Mucosa of descending colon (tissue), 3 donors: ENCODE measurements around the gene RARS1. TPM values are rescaled to one million over a fixed set of nuclear protein-coding genes. Genes with fewer than 3 reads are reported as not detected.

Experiments used
- ATAC-seq: fragments of 200-7000 bp; cut with Tn5 transposase; one replicate; pipeline ENCODE4 v1.9.1; 2020; ENCODE audit warnings: mild to moderate bottlenecking, moderate library complexity
- DNase-seq, 3 donors: peaks; one replicate each; pipeline ENCODE4 v3.0.0-alpha.2; 2020
- H3K36me3 ChIP-seq: fragments of 200-600 bp; one replicate; pipeline ENCODE4 v1.8.0; 2021; ENCODE audit warnings: low read depth, mild to moderate bottlenecking
- H3K4me1 ChIP-seq: fragments of 200-600 bp; one replicate; pipeline ENCODE4 v1.8.0; 2021; ENCODE audit warnings: low read depth, mild to moderate bottlenecking
- H3K4me3 ChIP-seq: fragments of 200-600 bp; one replicate; pipeline ENCODE4 v1.8.0; 2021; ENCODE audit warnings: mild to moderate bottlenecking
- H3K9me3 ChIP-seq: fragments of 200-600 bp; one replicate; pipeline ENCODE4 v1.8.0; 2021; ENCODE audit warnings: mild to moderate bottlenecking
- CTCF ChIP-seq: fragments of 200-600 bp; IDR thresholded peaks from one replicate; pipeline ENCODE4 v1.8.0; 2022; ENCODE audit warnings: antibody characterized with exemption, mild to moderate bottlenecking
- intact Hi-C, 2 donors: fragments of 100-400 bp; cut with DNase I in 1 of 2; cut with micrococcal nuclease in 1 of 2; formaldehyde crosslinking; loops; one replicate each; pipeline versions ENCODE4 v1.11.0 to v1.11.1; 2022; cut with DNase I, micrococcal nuclease
- total RNA-seq, 3 donors: library from RNA; stranded (reverse); fragmentation: NEBNext Ultra II Directional in 2 of 3; extraction: Animal tissue kit (Norgen Biotek cat#: 25700) in 2 of 3; gene quantifications; one replicate each; pipeline versions ENCODE4 v1.2.1 to v1.2.4, GENCODE V29; 2021 to 2023
- donor health status: DM: no; HTN: no; CAD: no; lungs with moderate emphysema.
- donor health status: DM: no; HTN: no; CAD: no.
- donor health status: DM: no; HTN: yes; CAD: no.

The RARS1 gene
- total RNA-seq, 3 donors from 2014 or later, result 56.8 to 71.9 (median 63.7) TPM

- TF ChIP-seq CTCF, result no peak
- ATAC-seq, result no peak
- no peak for DNase-seq
- H3K4me1 ChIP-seq, result no peaks in the 10 kb centered on the region
- H3K9me3 ChIP-seq, result no peaks in the 10 kb centered on the region
- H3K36me3 ChIP-seq, result no peaks in the 10 kb centered on the region
- H3K4me3 ChIP-seq, result no peak overlapping the region
- intact Hi-C loops, result no loop called here
Observed at GRCh38 chr5:168537176-168537575, 50.9 kb downstream of the RARS1 start.

- no peak for TF ChIP-seq CTCF
Observed at GRCh38 chr5:168549554-168549953, 63.3 kb downstream of the RARS1 start.

GRCh38 chr5:168550656-168551055, 64.4 kb downstream of the RARS1 start:
- Histone ChIP-seq H3K4me1 (no peaks in the 10 kb centered on the region), H3K4me3 (no peak overlapping the region), H3K36me3 (no peaks in the 10 kb centered on the region), H3K9me3 (no peaks in the 10 kb centered on the region)
- ATAC-seq (no peak), DNase-seq (no peak)
- no peak for TF ChIP-seq CTCF
- intact Hi-C loops, result no loop called here

More at GRCh38 chr5:168549554-168549953, 63.3 kb downstream of the RARS1 start:
- no peak overlapping the region for H3K4me3 ChIP-seq
- H3K9me3 ChIP-seq, result no peaks in the 10 kb centered on the region
- intact Hi-C loops, result no loop called here
- ATAC-seq, result no peak
- H3K4me1 ChIP-seq, result no peaks in the 10 kb centered on the region
- H3K36me3 ChIP-seq, result no peaks in the 10 kb centered on the region
- DNase-seq, result no peak

GRCh38 chr5:168552146-168552545, 65.9 kb downstream of the RARS1 start:
- ATAC-seq (no peak), DNase-seq (no peak)
- TF ChIP-seq CTCF, result no peak
- Histone ChIP-seq H3K4me3 (no peak overlapping the region), H3K9me3 (no peaks in the 10 kb centered on the region), H3K4me1 (no peaks in the 10 kb centered on the region), H3K36me3 (no peaks in the 10 kb centered on the region)
- intact Hi-C loops, result no loop called here

GRCh38 chr5:168553377-168554130, 67.3 kb downstream of the RARS1 start:
- no peaks in the 10 kb centered on the region for H3K4me1 ChIP-seq
- no peaks in the 10 kb centered on the region for H3K36me3 ChIP-seq
- intact Hi-C loops, result no loop called here
- DNase-seq (no peak), ATAC-seq (no peak)
- no peak for TF ChIP-seq CTCF
- no peaks in the 10 kb centered on the region for H3K9me3 ChIP-seq
- no peak overlapping the region for H3K4me3 ChIP-seq

GRCh38 chr5:168557389-168557788, 71.1 kb downstream of the RARS1 start:
- intact Hi-C loops, result no loop called here

More at GRCh38 chr5:168557389-168557788, 71.1 kb downstream of the RARS1 start:
- no peaks in the 10 kb centered on the region for H3K36me3 ChIP-seq
- H3K4me1 ChIP-seq, result no peaks in the 10 kb centered on the region
- H3K9me3 ChIP-seq, result no peaks in the 10 kb centered on the region
- DNase-seq (no peak), ATAC-seq (no peak)
- TF ChIP-seq CTCF, result no peak
- H3K4me3 ChIP-seq, result no peak overlapping the region
